SK-N-SH treated with all-trans-retinoic acid at 6 μM for 48 hours (cell line): ENCODE data around the gene DLG2.

Experiments
- GLIS3 ChIP-seq: fragments of 250-450 bp; sonication (Bioruptor Pico); IDR thresholded peaks from 2 replicates; pipeline ENCODE4 v1.5.0; 2020; ENCODE audit warnings: mild to moderate bottlenecking, moderate library complexity
- PPARA ChIP-seq: fragments of 250-450 bp; sonication (Bioruptor Pico); IDR thresholded peaks from 2 replicates; pipeline ENCODE4 v1.5.0; 2020; ENCODE audit warnings: mild to moderate bottlenecking, borderline replicate concordance
- SNAI2 ChIP-seq: fragments of 250-450 bp; sonication (Bioruptor Pico); IDR thresholded peaks from 2 replicates; pipeline ENCODE4 v1.5.0; 2020; ENCODE audit warnings: mild to moderate bottlenecking, moderate library complexity
- TCF4 ChIP-seq: fragments of 250-450 bp; sonication (Bioruptor Pico); IDR thresholded peaks from 2 replicates; pipeline ENCODE4 v1.8.0; 2021; ENCODE audit warnings: mild to moderate bottlenecking, moderate library complexity, borderline replicate concordance
- ZFP30 ChIP-seq: fragments of 450-650 bp; formaldehyde crosslinking; IDR thresholded peaks from 2 replicates; pipeline ENCODE4 v1.5.0; 2022; ENCODE audit warnings: mild to moderate bottlenecking, moderate library complexity

- TF ChIP-seq PPARA (CRISPR knock-in tag) (no peak), ZFP30 (CRISPR knock-in tag) (no peak), TCF4 (no peak), SNAI2 (CRISPR knock-in tag) (no peak), GLIS3 (CRISPR knock-in tag) (no peak)
Measured at GRCh38 chr11:84313830-84314359, 1313.2 kb downstream of the DLG2 start.
